HS-27A (cell line): Measurements from ENCODE around the gene CRIP1.
A peak's percentile ranks its signal among the peaks of the same experiment; 100 is the strongest.

ENCODE experiments used
- DNase-seq: peaks from one replicate; pipeline ENCODE4 v3.0.0-alpha.2; 2012; ENCODE audit warnings: low read depth, missing footprints

Gene CRIP1

GRCh38 chr14:105507247-105507646, 20.6 kb downstream of the CRIP1 start:
- no peak for DNase-seq

GRCh38 chr14:105508069-105508468, 21.4 kb downstream of the CRIP1 start:
- no peak for DNase-seq

- no peak for DNase-seq
Observed at GRCh38 chr14:105508601-105509000, 21.9 kb downstream of the CRIP1 start.

GRCh38 chr14:105517096-105517495, 30.4 kb downstream of the CRIP1 start:
- no peak for DNase-seq

- DNase-seq = no peak
Observed at GRCh38 chr14:105519946-105520698, 33.4 kb downstream of the CRIP1 start.

- DNase-seq = no peak
Observed at GRCh38 chr14:105525326-105525725, 38.6 kb downstream of the CRIP1 start.

- DNase-seq = no peak
Observed at GRCh38 chr14:105525861-105526775, 39.4 kb downstream of the CRIP1 start, which contains the start of gene TMEM121. Gene TMEM121 (plus strand): TSS chr14:105526583. CDS start chr14:105528835, 2,252 bp downstream.

- no peak for DNase-seq
Observed at GRCh38 chr14:105526776-105527380, 40.2 kb downstream of the CRIP1 start.

- no peak for DNase-seq
Observed at GRCh38 chr14:105527381-105527825, 40.7 kb downstream of the CRIP1 start.

GRCh38 chr14:105527826-105528585, 41.3 kb downstream of the CRIP1 start:
- DNase-seq = peak; percentile 17

GRCh38 chr14:105528586-105529318, 42.1 kb downstream of the CRIP1 start:
- no peak for DNase-seq

GRCh38 chr14:105529319-105529568, 42.6 kb downstream of the CRIP1 start:
- no peak for DNase-seq

- no peak for DNase-seq
Observed at GRCh38 chr14:105529569-105530284, 43.0 kb downstream of the CRIP1 start.

GRCh38 chr14:105530285-105531087, 43.8 kb downstream of the CRIP1 start:
- no peak for DNase-seq

GRCh38 chr14:105531088-105531893, 44.6 kb downstream of the CRIP1 start:
- DNase-seq = no peak

- no peak for DNase-seq
Observed at GRCh38 chr14:105531894-105532623, 45.4 kb downstream of the CRIP1 start.

- DNase-seq = no peak
Observed at GRCh38 chr14:105532735-105533141, 46.1 kb downstream of the CRIP1 start.

- no peak for DNase-seq
Observed at GRCh38 chr14:105533391-105533790, 46.7 kb downstream of the CRIP1 start.
